ENCODE measurements around the gene CALHM5.

GRCh38 chr6:116571683-116572000, 60.2 kb downstream of the CALHM5 start:
- TF ChIP-seq CTCF (IDR thresholded peaks at IDR 0.05), result no peak
- TF ChIP-seq POLR2A (IDR thresholded peaks at IDR 0.05), result no peak
